HG03175 (cell line): ENCODE results near the gene DOC2A.

Experiments
- ATAC-seq: cut with Tn5 transposase; IDR thresholded peaks from one replicate; pipeline ENCODE4 v1.9.1; 2021; ENCODE audit warnings: mild to moderate bottlenecking, moderate library complexity; ENCODE audit not compliant: unreplicated experiment

The DOC2A gene

GRCh38 chr16:30005341-30006094, 5.3 kb downstream of the DOC2A start:
- ATAC-seq = no peak

GRCh38 chr16:30004811-30005242, 6.0 kb downstream of the DOC2A start:
- no peak for ATAC-seq

- no peak for ATAC-seq
Observed at GRCh38 chr16:30004424-30004776, 6.4 kb downstream of the DOC2A start.

GRCh38 chr16:30003670-30004423, 7.0 kb downstream of the DOC2A start:
- no peak for ATAC-seq

GRCh38 chr16:30002614-30003346, 8.0 kb downstream of the DOC2A start:
- no peak for ATAC-seq

- no peak for ATAC-seq
Observed at GRCh38 chr16:30000735-30001631, 9.8 kb downstream of the DOC2A start.

GRCh38 chr16:29999605-30000004, 11.2 kb downstream of the DOC2A start:
- ATAC-seq = no peak

- ATAC-seq = no peak
Observed at GRCh38 chr16:29996766-29997250, 14.0 kb downstream of the DOC2A start.

GRCh38 chr16:29995911-29996765, 14.7 kb downstream of the DOC2A start, which contains the start of gene INO80E:
INO80E (plus strand) TSS chr16:29996241; CDS start chr16:29996311, 70 bp downstream.
- peak; percentile 95 for ATAC-seq

- peak; percentile 58 for ATAC-seq
Observed at GRCh38 chr16:29995324-29995910, 15.4 kb downstream of the DOC2A start, which contains the start of gene HIRIP3. HIRIP3 (minus strand) TSS chr16:29995617; CDS start chr16:29995605, 12 bp downstream.

- peak; percentile 31 for ATAC-seq
Observed at GRCh38 chr16:29994600-29995323, 16.1 kb downstream of the DOC2A start.

- no peak for ATAC-seq
Observed at GRCh38 chr16:29993903-29994599, 16.8 kb downstream of the DOC2A start.

- ATAC-seq = no peak
Observed at GRCh38 chr16:29993191-29993902, 17.5 kb downstream of the DOC2A start.

- no peak for ATAC-seq
Observed at GRCh38 chr16:29992344-29992967, 18.4 kb downstream of the DOC2A start.

- ATAC-seq = no peak
Observed at GRCh38 chr16:29991571-29991904, 19.3 kb downstream of the DOC2A start.

- ATAC-seq = no peak
Observed at GRCh38 chr16:29990883-29991570, 19.8 kb downstream of the DOC2A start.
